Suprapubic skin (tissue), 4 donors: ENCODE results near the gene MIER2. TPM values are rescaled to one million over a fixed set of nuclear protein-coding genes. Genes with fewer than 3 reads are reported as not detected.
"Not testable (repeated sequence)": the region's sequence is repeated elsewhere in the genome, so short reads cannot be mapped to it uniquely, and the experiment has no call there.

ENCODE experiments used
- DNase-seq, 2 donors: peaks; one replicate each; pipeline ENCODE4 v3.0.0-alpha.2; 2019; ENCODE audit warnings: low spot score in 2 of 2
- H3K27ac ChIP-seq: fragments of 200-600 bp; sonication (generic); one replicate; pipeline ENCODE4 v1.5.1; 2019
- H3K27me3 ChIP-seq: fragments of 200-600 bp; sonication (generic); one replicate; pipeline ENCODE4 v1.5.1; 2019
- H3K36me3 ChIP-seq: fragments of 200-600 bp; sonication (generic); one replicate; pipeline ENCODE4 v1.5.1; 2019
- H3K4me1 ChIP-seq: fragments of 200-600 bp; sonication (generic); one replicate; pipeline ENCODE4 v1.5.1; 2019
- H3K4me3 ChIP-seq: fragments of 200-600 bp; sonication (generic); one replicate; pipeline ENCODE4 v1.5.1; 2019; ENCODE audit warnings: mild to moderate bottlenecking
- H3K9me3 ChIP-seq: fragments of 200-600 bp; sonication (generic); one replicate; pipeline ENCODE4 v1.5.1; 2019
- CTCF ChIP-seq, 2 donors: fragments of 200-600 bp in 1 of 2; fragments of 450-650 bp in 1 of 2; sonication (generic) in 1 of 2; IDR thresholded peaks; one replicate each; pipeline ENCODE4 v1.5.1; 2016 to 2019; ENCODE audit warnings: antibody characterized with exemption in 2 of 2, mild to moderate bottlenecking in 1 of 2, moderate library complexity in 1 of 2
- EP300 ChIP-seq: sonication (generic); formaldehyde crosslinking; IDR thresholded peaks from one replicate; pipeline ENCODE4 v1.6.1; 2017; ENCODE audit warnings: antibody characterized with exemption
- POLR2A ChIP-seq, 2 donors: fragments of 450-650 bp; IDR thresholded peaks; one replicate each; pipeline ENCODE4 v1.6.1; 2017; ENCODE audit warnings: antibody characterized with exemption in 2 of 2, mild to moderate bottlenecking in 2 of 2, moderate library complexity in 2 of 2
- POLR2AphosphoS5 ChIP-seq, 3 donors: sonication (generic); formaldehyde crosslinking; IDR thresholded peaks; one replicate each; pipeline ENCODE4 v1.6.1; 2017; ENCODE audit warnings: antibody characterized with exemption in 3 of 3
- WGBS: methylation state at CpG from one replicate; pipeline ENCODE4 v1.1.5; 2018; 5-methylcytosine and 5-hydroxymethylcytosine counted together
- total RNA-seq, 4 donors: library from RNA; depleted of rRNA; stranded (reverse); fragments of >200 nt; gene quantifications; one replicate each; pipeline ENCODE4 v1.1.0, GENCODE V29; 2016

Gene MIER2
- total RNA-seq, 4 donors from 2014 or later = 17.5 to 55.7 (median 44.8) TPM

GRCh38 chr19:390386-391206 lies 46.0 kb upstream of the MIER2 start:
- WGBS = 66% methylated on average over 22 of the region's 30 CpGs
- Histone ChIP-seq H3K9me3 (no peaks in the 10 kb centered on the region), H3K27ac (no peak overlapping the region), H3K4me3 (no peak overlapping the region), H3K27me3 (peaks cover 18% of the 10 kb centered on the region), H3K4me1 (no peaks in the 10 kb centered on the region), H3K36me3 (no peaks in the 10 kb centered on the region)
- DNase-seq = no peak
- TF ChIP-seq POLR2AphosphoS5 (IDR thresholded peaks at IDR 0.05) (no peak), EP300 (no peak), POLR2A (IDR thresholded peaks at IDR 0.05) (no peak), CTCF (IDR thresholded peaks at IDR 0.05) (no peak)

- no peak for TF ChIP-seq POLR2A (IDR thresholded peaks at IDR 0.05)
- TF ChIP-seq POLR2AphosphoS5 (IDR thresholded peaks at IDR 0.05) = no peak
- no peak for TF ChIP-seq CTCF (IDR thresholded peaks at IDR 0.05)
- DNase-seq = peak in 1 of 2 donors; percentile 52
- H3K27ac ChIP-seq = no peak overlapping the region
- H3K36me3 ChIP-seq = no peaks in the 10 kb centered on the region
- no peaks in the 10 kb centered on the region for H3K4me1 ChIP-seq
- no peak overlapping the region for H3K4me3 ChIP-seq
- H3K27me3 ChIP-seq = peaks cover 18% of the 10 kb centered on the region
- WGBS = 92% methylated on average over 11 of the region's 12 CpGs
- H3K9me3 ChIP-seq = no peaks in the 10 kb centered on the region
Measured at GRCh38 chr19:389935-390289, 45.3 kb upstream of the MIER2 start.

DNA sequence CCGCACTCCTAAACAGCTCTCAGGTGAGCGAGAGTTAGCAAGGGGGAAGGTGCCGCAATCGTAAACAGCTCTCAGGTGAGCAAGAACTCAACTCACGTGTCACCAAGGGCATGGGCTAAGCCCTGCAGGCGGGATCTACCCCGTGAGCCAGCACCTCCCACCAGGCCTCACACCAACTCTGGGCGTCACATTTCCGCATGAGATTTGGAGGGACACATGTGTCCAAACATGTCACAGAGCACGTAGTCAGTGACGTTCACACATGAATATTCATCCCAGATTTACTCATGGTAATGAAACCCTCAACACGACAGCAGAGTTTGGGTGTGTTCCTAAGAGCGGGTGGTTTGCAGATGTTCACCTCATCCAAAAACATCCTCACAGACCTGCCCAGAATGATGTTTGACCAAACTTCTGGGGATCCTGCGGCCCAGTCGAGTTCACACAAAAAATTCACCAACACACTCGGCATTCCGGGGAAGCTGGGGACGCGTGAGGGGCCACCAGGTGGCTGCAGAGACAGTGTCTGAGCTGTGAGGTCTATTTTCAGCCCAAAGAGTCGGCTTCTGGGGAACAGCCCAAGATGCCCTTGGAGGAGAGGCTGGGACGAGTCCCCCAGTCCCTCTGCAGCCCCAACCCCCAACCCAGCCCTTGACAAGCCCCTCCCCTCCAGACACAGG lies 44.8 kb upstream of the MIER2 start:
- DNase-seq = peak in 1 of 2 donors; percentile 58
- H3K4me3 ChIP-seq = no peak overlapping the region
- peaks cover 18% of the 10 kb centered on the region for H3K27me3 ChIP-seq
- 59% methylated on average over 20 of the region's 21 CpGs for WGBS
- no peaks in the 10 kb centered on the region for H3K36me3 ChIP-seq
- no peaks in the 10 kb centered on the region for H3K4me1 ChIP-seq
- no peak for TF ChIP-seq POLR2A (IDR thresholded peaks at IDR 0.05)
- no peak for TF ChIP-seq CTCF (IDR thresholded peaks at IDR 0.05)
- no peak for TF ChIP-seq EP300
- no peak for TF ChIP-seq POLR2AphosphoS5 (IDR thresholded peaks at IDR 0.05)
- H3K9me3 ChIP-seq = no peaks in the 10 kb centered on the region
- no peak overlapping the region for H3K27ac ChIP-seq

DNA sequence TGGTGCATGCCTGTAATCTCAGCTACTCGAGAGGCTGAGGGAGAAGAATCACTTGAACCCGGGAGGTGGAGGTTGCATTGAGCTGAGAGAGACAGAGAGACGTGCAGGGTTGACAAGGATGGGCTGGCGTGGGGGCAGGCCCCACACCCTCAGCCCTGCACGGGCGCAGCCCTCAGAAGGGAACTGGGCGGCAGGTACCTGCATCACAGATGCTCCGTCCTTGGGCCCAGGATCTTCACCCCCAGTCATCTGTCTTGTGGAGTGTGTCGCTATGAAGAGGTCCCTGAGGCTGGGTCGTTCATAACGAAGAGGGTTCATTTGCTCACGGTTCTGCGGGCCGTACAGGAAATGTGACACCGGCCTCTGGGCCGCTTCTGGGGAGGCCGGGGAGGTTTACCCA lies 44.1 kb upstream of the MIER2 start:
- Histone ChIP-seq H3K27ac (no peak overlapping the region), H3K4me1 (no peaks in the 10 kb centered on the region), H3K9me3 (no peaks in the 10 kb centered on the region), H3K27me3 (peaks cover 24% of the 10 kb centered on the region), H3K36me3 (no peaks in the 10 kb centered on the region), H3K4me3 (no peak overlapping the region)
- TF ChIP-seq EP300 (no peak), CTCF (IDR thresholded peaks at IDR 0.05) (no peak), POLR2A (IDR thresholded peaks at IDR 0.05) (no peak), POLR2AphosphoS5 (IDR thresholded peaks at IDR 0.05) (no peak)
- DNase-seq = peak in 1 of 2 donors; percentile 44
- 73% methylated on average over 17 of the region's 17 CpGs for WGBS

GRCh38 chr19:387777-388176 lies 43.2 kb upstream of the MIER2 start:
- Histone ChIP-seq H3K4me1 (no peaks in the 10 kb centered on the region), H3K36me3 (no peaks in the 10 kb centered on the region), H3K4me3 (no peak overlapping the region), H3K9me3 (no peaks in the 10 kb centered on the region), H3K27me3 (peaks cover 33% of the 10 kb centered on the region), H3K27ac (no peak overlapping the region)
- TF ChIP-seq CTCF (IDR thresholded peaks at IDR 0.05) = no peak
- TF ChIP-seq EP300 = no peak
- no peak for TF ChIP-seq POLR2AphosphoS5 (IDR thresholded peaks at IDR 0.05)
- no peak for TF ChIP-seq POLR2A (IDR thresholded peaks at IDR 0.05)
- no peak for DNase-seq
- 88% methylated on average over 14 of the region's 21 CpGs for WGBS

DNA sequence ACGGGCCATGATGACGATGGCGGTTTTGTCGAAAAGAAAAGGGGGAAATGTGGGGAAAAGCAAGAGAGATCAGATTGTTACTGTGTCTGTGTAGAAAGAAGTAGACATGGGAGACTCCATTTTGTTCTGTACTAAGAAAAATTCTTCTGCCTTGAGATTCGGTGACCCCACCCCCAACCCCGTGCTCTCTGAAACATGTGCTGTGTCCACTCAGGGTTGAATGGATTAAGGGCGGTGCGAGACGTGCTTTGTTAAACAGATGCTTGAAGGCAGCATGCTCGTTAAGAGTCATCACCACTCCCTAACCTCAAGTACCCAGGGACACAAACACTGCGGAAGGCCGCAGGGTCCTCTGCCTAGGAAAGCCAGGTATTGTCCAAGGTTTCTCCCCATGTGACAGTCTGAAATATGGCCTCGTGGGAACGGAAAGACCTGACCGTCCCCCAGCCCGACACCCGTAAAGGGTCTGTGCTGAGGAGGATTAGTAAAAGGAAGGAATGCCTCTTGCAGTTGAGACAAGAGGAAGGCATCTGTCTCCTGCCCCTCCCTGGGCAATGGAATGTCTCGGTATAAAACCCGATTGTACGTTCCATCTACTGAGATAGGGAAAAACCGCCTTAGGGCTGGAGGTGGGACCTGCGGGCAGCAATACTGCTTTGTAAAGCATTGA lies 42.2 kb upstream of the MIER2 start:
- not testable (repeated sequence) for H3K4me1 ChIP-seq, H3K4me3 ChIP-seq, H3K27ac ChIP-seq, H3K9me3 ChIP-seq, H3K36me3 ChIP-seq
- H3K27me3 ChIP-seq = peaks cover 38% of the 10 kb centered on the region
- 21% methylated on average over 11 of the region's 22 CpGs for WGBS
- peak in 1 of 2 donors; percentile 33 for DNase-seq

DNA sequence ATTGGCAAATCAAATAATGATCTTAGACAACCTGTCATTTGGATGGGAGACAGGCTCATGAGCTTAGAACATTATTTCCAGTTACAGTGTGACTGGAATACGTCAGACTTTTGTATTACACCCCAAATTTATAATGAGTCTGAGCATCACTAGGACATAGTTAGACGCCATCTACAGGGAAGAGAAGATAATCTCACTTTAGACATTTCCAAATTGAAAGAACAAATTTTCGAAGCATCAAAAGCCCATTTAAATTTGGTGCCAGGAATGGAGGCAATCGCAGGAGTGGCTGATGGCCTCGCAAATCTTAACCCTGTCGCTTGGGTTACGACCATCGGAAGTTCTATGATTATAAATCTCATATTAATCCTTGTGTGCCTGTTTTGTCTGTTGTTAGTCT lies 41.6 kb upstream of the MIER2 start:
- H3K9me3 ChIP-seq, H3K4me1 ChIP-seq, H3K4me3 ChIP-seq, H3K27ac ChIP-seq, H3K36me3 ChIP-seq, DNase-seq: not testable (repeated sequence)
- WGBS = 60% methylated on average over 8 of the region's 8 CpGs
- peaks cover 40% of the 10 kb centered on the region for H3K27me3 ChIP-seq
